Left lung (tissue), 14 donors: ENCODE results near the gene SLC35F5. TPM values are rescaled to one million over a fixed set of nuclear protein-coding genes. Genes with fewer than 3 reads are reported as not detected.

Source experiments
- ATAC-seq: fragments of 200-7000 bp; cut with Tn5 transposase; one replicate; pipeline ENCODE4 v1.9.1; 2020; ENCODE audit warnings: moderate library complexity
- DNase-seq, 4 donors: peaks; one replicate each; pipeline ENCODE4 v3.0.0-alpha.2; 2013 to 2020
- H3K27ac ChIP-seq, 2 donors: fragments of 200-600 bp; sonication (generic) in 1 of 2; one replicate each; pipeline versions ENCODE4 v1.5.0 to v1.8.0; 2020 to 2021
- H3K27me3 ChIP-seq, 2 donors: fragments of 200-600 bp; sonication (generic) in 1 of 2; one replicate each; pipeline versions ENCODE4 v1.5.0 to v1.8.0; 2020 to 2021
- H3K36me3 ChIP-seq, 2 donors: fragments of 200-600 bp; sonication (generic) in 1 of 2; one replicate each; pipeline versions ENCODE4 v1.5.0 to v1.8.0; 2020 to 2021
- H3K4me1 ChIP-seq, 2 donors: fragments of 200-600 bp; one replicate each; pipeline ENCODE4 v1.8.0; 2021
- H3K4me3 ChIP-seq, 2 donors: fragments of 200-600 bp; sonication (generic) in 1 of 2; one replicate each; pipeline versions ENCODE4 v1.5.0 to v1.8.0; 2020 to 2021; ENCODE audit warnings: mild to moderate bottlenecking in 1 of 2
- H3K9me3 ChIP-seq, 2 donors: fragments of 200-600 bp; sonication (generic) in 1 of 2; one replicate each; pipeline versions ENCODE4 v1.5.0 to v1.8.0; 2020 to 2021
- CTCF ChIP-seq, 2 donors: fragments of 200-600 bp; sonication (generic) in 1 of 2; IDR thresholded peaks; one replicate each; pipeline versions ENCODE4 v1.5.0 to v1.8.0; 2021; ENCODE audit warnings: antibody characterized with exemption in 2 of 2
- intact Hi-C, 2 donors: fragments of 100-400 bp; cut with DNase I; formaldehyde crosslinking; loops; one replicate each; pipeline versions ENCODE4 v1.11.2 to v1.14.2; 2022
- long read RNA-seq, 12 donors: library from polyadenylated mRNA in 2 of 12; unstranded in 2 of 12; transcript quantifications; one replicate each; pipeline ENCODE4 v2.0.0 and lab custom pipeline, GENCODE V29; 2019 to 2026
- polyA plus RNA-seq, 6 donors: library from polyadenylated mRNA; unstranded; fragments of 120-200 nt; gene quantifications; one replicate each; pipeline ENCODE4 v1.2.1, GENCODE V29; 2013; ENCODE audit not compliant: insufficient read length in 6 of 6
- total RNA-seq, 2 donors: library from RNA; stranded (reverse); fragmentation: NEBNext Ultra II Directional; extraction: Animal tissue kit (Norgen Biotek cat#: 25700); gene quantifications; one replicate each; pipeline ENCODE4 v1.2.1, GENCODE V29; 2021
- donor health status: DM: no; HTN: yes; CAD: no.
- donor health status: DM: no; HTN: no; CAD: no.

The SLC35F5 gene, protein sequence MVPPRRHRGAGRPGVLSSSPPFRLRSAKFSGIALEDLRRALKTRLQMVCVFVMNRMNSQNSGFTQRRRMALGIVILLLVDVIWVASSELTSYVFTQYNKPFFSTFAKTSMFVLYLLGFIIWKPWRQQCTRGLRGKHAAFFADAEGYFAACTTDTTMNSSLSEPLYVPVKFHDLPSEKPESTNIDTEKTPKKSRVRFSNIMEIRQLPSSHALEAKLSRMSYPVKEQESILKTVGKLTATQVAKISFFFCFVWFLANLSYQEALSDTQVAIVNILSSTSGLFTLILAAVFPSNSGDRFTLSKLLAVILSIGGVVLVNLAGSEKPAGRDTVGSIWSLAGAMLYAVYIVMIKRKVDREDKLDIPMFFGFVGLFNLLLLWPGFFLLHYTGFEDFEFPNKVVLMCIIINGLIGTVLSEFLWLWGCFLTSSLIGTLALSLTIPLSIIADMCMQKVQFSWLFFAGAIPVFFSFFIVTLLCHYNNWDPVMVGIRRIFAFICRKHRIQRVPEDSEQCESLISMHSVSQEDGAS
- total RNA-seq (100 to 1,000 TPM in 1 of 2 donors, 10 to 100 TPM in 1; 75.7 to 100 TPM), polyA plus RNA-seq (100 to 1,000 TPM in 4 of 6 donors, 10 to 100 TPM in 2; 88.5 to 111 (median 100) TPM)
- long read RNA-seq, donor 1, full-length matches to known transcripts: 10 of 27 reads
- long read RNA-seq, donor 1, partial matches to known transcripts: 17 of 27 reads
- long read RNA-seq, donor 1, other reads (novel, unspliced or antisense): 0 of 27 reads
- long read RNA-seq, donor 2, full-length matches to known transcripts: 8 of 18 reads
- long read RNA-seq, donor 2, partial matches to known transcripts: 10 of 18 reads
- long read RNA-seq, donor 2, other reads (novel, unspliced or antisense): 0 of 18 reads
- long read RNA-seq, donor 3, full-length matches to known transcripts: 7 of 7 reads
- long read RNA-seq, donor 3, partial matches to known transcripts: 0 of 7 reads
- long read RNA-seq, donor 3, other reads (novel, unspliced or antisense): 0 of 7 reads
- long read RNA-seq, donor 4, full-length matches to known transcripts: 5 of 12 reads
- long read RNA-seq, donor 4, partial matches to known transcripts: 1 of 12 reads
- long read RNA-seq, donor 4, other reads (novel, unspliced or antisense): 6 of 12 reads
- long read RNA-seq, donor 5, full-length matches to known transcripts: 8 of 30 reads
- long read RNA-seq, donor 5, partial matches to known transcripts: 22 of 30 reads
- long read RNA-seq, donor 5, other reads (novel, unspliced or antisense): 0 of 30 reads
- long read RNA-seq, donor 6, full-length matches to known transcripts: 6 of 11 reads
- long read RNA-seq, donor 6, partial matches to known transcripts: 5 of 11 reads
- long read RNA-seq, donor 6, other reads (novel, unspliced or antisense): 0 of 11 reads
- long read RNA-seq, donor 7, full-length matches to known transcripts: 5 of 10 reads
- long read RNA-seq, donor 7, partial matches to known transcripts: 5 of 10 reads
- long read RNA-seq, donor 7, other reads (novel, unspliced or antisense): 0 of 10 reads
- long read RNA-seq, donor 8, full-length matches to known transcripts: 4 of 10 reads
- long read RNA-seq, donor 8, partial matches to known transcripts: 6 of 10 reads
- long read RNA-seq, donor 8, other reads (novel, unspliced or antisense): 0 of 10 reads
- long read RNA-seq, donor 9: 0 reads
- long read RNA-seq, donor 10, partial matches to known transcripts: 0 of 2 reads
- long read RNA-seq, donor 10, other reads (novel, unspliced or antisense): 1 of 2 reads
- long read RNA-seq, donor 11, full-length matches to known transcripts: 4 of 4 reads
- long read RNA-seq, donor 11, partial matches to known transcripts: 0 of 4 reads
- long read RNA-seq, donor 11, other reads (novel, unspliced or antisense): 0 of 4 reads
- long read RNA-seq, donor 12, partial matches to known transcripts: 0 of 2 reads
- long read RNA-seq, donor 12, other reads (novel, unspliced or antisense): 0 of 2 reads

GRCh38 chr2:113756355-113757137, at the start of gene SLC35F5:
SLC35F5 (minus strand) TSS chr2:113756642; CDS start chr2:113756409, 233 bp downstream.
- Histone ChIP-seq H3K4me1 (peaks cover 8 to 35% of the 10 kb centered on the region in 2 donors), H3K27me3 (no peaks in the 10 kb centered on the region), H3K9me3 (no peaks in the 10 kb centered on the region), H3K36me3 (peaks cover 0 to 13% of the 10 kb centered on the region in 2 donors), H3K4me3 (peak within 1 kb of the TSS; percentile 77 to 86), H3K27ac (peak within 1 kb of the TSS; percentile 93 to 97)
- intact Hi-C loops: no loop called here
- no peak for TF ChIP-seq CTCF (IDR thresholded peaks at IDR 0.05)
- DNase-seq: peak; percentile 92 to 99 (median 94)
- ATAC-seq: peak; percentile 98

- no peaks in the 10 kb centered on the region for H3K27me3 ChIP-seq
- no peak for TF ChIP-seq CTCF (IDR thresholded peaks at IDR 0.05)
- ATAC-seq (no peak), DNase-seq (no peak)
- H3K36me3 ChIP-seq: no peaks in the 10 kb centered on the region
- H3K4me3 ChIP-seq: no peak overlapping the region
- no peaks in the 10 kb centered on the region for H3K4me1 ChIP-seq
- intact Hi-C loops: no loop called here
- H3K9me3 ChIP-seq: no peaks in the 10 kb centered on the region
- no peak overlapping the region for H3K27ac ChIP-seq
Measured at GRCh38 chr2:113799375-113799774, 42.9 kb upstream of the SLC35F5 start.

DNA sequence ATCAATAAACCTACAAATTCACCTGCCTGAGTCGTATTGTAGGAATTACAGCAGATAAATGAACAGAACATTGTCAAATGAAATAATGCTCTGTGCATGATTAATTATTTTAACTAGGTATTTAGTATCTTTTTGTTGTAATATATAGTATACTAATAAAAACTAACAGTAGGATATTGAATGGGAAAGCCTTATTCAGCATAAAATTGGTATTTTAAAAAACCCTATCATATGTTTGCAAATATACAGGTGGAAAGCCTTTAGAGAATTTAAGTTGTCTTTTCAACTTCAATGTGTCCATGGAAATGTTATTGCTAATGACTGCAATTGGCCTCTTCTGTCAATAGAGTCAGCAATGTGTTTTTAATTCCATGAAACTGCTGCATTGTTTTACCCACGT, 40.8 kb upstream of the SLC35F5 start:
- Histone ChIP-seq H3K9me3 (no peaks in the 10 kb centered on the region), H3K4me1 (peaks cover 0 to under 1% of the 10 kb centered on the region in 2 donors), H3K36me3 (no peaks in the 10 kb centered on the region), H3K27me3 (no peaks in the 10 kb centered on the region), H3K4me3 (no peak overlapping the region), H3K27ac (no peak overlapping the region)
- intact Hi-C loops: no loop called here
- DNase-seq (no peak), ATAC-seq (no peak)
- TF ChIP-seq CTCF (IDR thresholded peaks at IDR 0.05): no peak
